ENCODE data around the gene ECE1.

DNA sequence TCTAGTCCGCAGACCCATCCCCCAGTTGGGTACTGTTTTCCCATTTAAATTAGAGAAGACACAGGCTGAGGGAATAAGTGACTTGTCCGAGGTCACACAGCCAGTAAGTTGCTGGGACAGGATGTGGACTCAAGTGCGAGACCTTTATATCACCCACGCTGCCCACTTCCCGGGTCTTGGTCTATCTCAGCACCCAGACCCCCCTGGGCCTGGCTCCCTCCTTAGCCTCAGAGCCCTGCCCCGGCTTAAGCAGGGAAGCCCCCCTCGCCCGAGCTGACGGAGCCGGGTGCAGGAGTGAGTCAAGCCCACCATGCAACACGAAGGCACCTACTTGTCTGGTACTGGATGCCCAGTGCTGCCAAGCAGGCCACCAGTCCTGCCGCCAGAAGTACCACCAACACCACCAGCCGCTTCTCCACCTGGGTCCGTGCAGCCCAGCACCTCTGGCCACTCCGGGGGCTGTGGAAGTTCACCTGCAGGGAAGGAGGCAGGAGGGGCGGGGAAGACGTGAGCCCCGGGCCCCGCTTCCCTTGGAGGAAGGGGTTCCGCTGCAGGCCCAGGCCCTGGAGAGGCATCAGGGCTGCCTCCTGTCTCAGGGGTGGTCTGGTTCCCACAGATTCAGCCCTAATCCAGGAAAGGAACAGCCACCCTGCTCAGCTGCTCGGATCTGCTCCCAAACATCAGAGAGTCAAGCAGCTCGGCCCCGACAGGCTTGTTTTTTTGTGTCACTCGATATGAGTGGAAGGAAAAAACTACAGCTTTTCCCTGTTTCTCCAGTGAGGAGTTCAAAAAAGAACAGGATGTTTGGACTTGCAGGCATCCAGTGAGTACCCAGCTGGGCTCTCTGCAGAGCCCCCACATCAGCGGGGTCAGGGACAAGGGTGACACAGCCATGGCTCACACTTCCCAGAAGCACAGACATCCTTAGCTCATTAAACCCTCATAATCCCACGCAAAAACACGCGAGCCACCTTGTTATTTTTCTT lies 11.1 kb downstream of the ECE1 start:
- no peak for TF ChIP-seq POLR2A (IDR thresholded peaks at IDR 0.05)
- TF ChIP-seq, protein P1, sequence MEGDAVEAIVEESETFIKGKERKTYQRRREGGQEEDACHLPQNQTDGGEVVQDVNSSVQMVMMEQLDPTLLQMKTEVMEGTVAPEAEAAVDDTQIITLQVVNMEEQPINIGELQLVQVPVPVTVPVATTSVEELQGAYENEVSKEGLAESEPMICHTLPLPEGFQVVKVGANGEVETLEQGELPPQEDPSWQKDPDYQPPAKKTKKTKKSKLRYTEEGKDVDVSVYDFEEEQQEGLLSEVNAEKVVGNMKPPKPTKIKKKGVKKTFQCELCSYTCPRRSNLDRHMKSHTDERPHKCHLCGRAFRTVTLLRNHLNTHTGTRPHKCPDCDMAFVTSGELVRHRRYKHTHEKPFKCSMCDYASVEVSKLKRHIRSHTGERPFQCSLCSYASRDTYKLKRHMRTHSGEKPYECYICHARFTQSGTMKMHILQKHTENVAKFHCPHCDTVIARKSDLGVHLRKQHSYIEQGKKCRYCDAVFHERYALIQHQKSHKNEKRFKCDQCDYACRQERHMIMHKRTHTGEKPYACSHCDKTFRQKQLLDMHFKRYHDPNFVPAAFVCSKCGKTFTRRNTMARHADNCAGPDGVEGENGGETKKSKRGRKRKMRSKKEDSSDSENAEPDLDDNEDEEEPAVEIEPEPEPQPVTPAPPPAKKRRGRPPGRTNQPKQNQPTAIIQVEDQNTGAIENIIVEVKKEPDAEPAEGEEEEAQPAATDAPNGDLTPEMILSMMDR (IDR thresholded peaks at IDR 0.05), result no peak

All from heart left ventricle (tissue), 13 donors.